Skeletal muscle tissue (tissue), 4 donors: ENCODE results near the gene FLT3. TPM values are rescaled to one million over a fixed set of nuclear protein-coding genes. Genes with fewer than 3 reads are reported as not detected.

Source experiments
- H3K27ac ChIP-seq: one replicate; pipeline ENCODE4 v1.7.0; 2013; ENCODE audit warnings: mild to moderate bottlenecking, low read depth, low read length, inconsistent platforms
- H3K27me3 ChIP-seq, 3 donors: one replicate each; pipeline ENCODE4 v1.7.0; 2013; ENCODE audit warnings: low read length in 3 of 3; ENCODE audit not compliant: control insufficient read depth in 3 of 3, insufficient read depth in 3 of 3
- H3K36me3 ChIP-seq, 3 donors: one replicate each; pipeline ENCODE4 v1.7.0; 2013; ENCODE audit warnings: low read length in 3 of 3; ENCODE audit not compliant: control insufficient read depth in 3 of 3, insufficient read depth in 3 of 3
- H3K4me1 ChIP-seq, 3 donors: one replicate each; pipeline ENCODE4 v1.7.0; 2013; ENCODE audit warnings: low read length in 3 of 3, mild to moderate bottlenecking in 3 of 3; ENCODE audit not compliant: control insufficient read depth in 3 of 3, insufficient read depth in 3 of 3
- H3K4me3 ChIP-seq, 3 donors: one replicate each; pipeline ENCODE4 v1.7.0; 2013; ENCODE audit warnings: low read length in 3 of 3
- H3K9ac ChIP-seq, 3 donors: one replicate each; pipeline ENCODE4 v1.7.0; 2013; ENCODE audit warnings: low read length in 3 of 3, mild to moderate bottlenecking in 3 of 3, moderate library complexity in 2 of 3, low read depth in 1 of 3
- H3K9me3 ChIP-seq, 3 donors: one replicate each; pipeline ENCODE4 v1.7.0; 2013; ENCODE audit warnings: low read length in 3 of 3; ENCODE audit not compliant: control insufficient read depth in 3 of 3
- total RNA-seq: library from RNA; depleted of rRNA; stranded (reverse); fragments of >200 nt; gene quantifications from one replicate; pipeline ENCODE4 v1.2.3, GENCODE V29; 2014
- donor health status: Osteomylitis.

FLT3 gene
- total RNA-seq, 1 donor from 2014 or later = 0.52 TPM

GRCh38 chr13:27976362-27977091 is 123.8 kb downstream of the FLT3 start:
- Histone ChIP-seq H3K27me3 (peaks cover 91 to 94% (median 91%) of the 10 kb centered on the region in 3 donors), H3K27ac (no peak overlapping the region), H3K36me3 (no peaks in the 10 kb centered on the region), H3K9me3 (no peaks in the 10 kb centered on the region), H3K4me3 (no peak overlapping the region), H3K9ac (no peak overlapping the region), H3K4me1 (peaks cover 3 to 16% (median 16%) of the 10 kb centered on the region in 3 donors)

DNA sequence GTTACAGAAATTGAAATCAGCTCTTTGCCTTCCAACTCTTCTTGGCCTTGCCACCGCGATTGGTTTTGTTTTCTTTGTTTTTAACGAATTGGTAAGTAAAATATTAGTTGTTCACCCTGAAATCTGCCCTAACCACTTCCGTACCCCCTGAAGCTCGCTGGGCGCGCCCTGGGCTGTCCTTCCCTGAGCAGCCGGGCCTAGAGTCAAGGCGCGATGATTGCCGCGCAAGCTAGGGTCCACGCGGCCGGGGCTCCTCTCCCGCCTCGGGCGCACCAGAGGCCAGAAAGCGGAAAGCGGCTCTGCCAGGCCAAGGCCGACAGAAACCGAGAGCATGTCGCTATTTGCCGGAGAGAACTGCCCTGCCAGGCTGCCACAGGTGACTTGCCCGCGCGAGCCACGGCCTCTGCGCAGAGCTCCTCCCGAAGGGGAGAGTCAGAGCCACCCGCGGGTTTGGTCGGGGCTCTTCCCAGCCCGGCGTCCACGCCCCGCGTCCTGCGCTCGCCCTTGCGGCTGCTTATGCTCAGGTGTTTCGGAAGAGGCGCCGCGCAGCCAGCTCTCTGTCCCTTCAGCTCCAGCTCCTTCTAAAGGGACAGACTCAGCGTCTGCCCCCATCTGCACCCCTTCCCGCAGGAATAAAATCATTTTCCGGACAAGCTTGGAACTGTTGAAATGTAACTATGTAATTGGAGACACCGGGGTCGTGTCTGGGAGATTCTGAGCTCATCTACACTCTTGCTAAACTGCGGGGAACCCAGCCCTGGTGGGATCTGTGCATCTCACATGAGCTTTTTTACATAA is 124.6 kb downstream of the FLT3 start:
- Histone ChIP-seq H3K27me3 (peaks cover 91 to 94% (median 91%) of the 10 kb centered on the region in 3 donors), H3K9me3 (no peaks in the 10 kb centered on the region), H3K27ac (no peak overlapping the region), H3K9ac (no peak overlapping the region), H3K36me3 (no peaks in the 10 kb centered on the region), H3K4me3 (no peak overlapping the region), H3K4me1 (peaks cover 3 to 16% (median 16%) of the 10 kb centered on the region in 3 donors)

- H3K36me3 ChIP-seq = no peaks in the 10 kb centered on the region
- H3K9ac ChIP-seq = no peak overlapping the region
These were observed 126.3 kb downstream of the FLT3 start for GRCh38 chr13:27973961-27974662.

GRCh38 chr13:27973291-27973690 is 127.1 kb downstream of the FLT3 start:
- H3K36me3 ChIP-seq = no peaks in the 10 kb centered on the region
- peaks cover 91 to 95% (median 93%) of the 10 kb centered on the region in 3 donors for H3K27me3 ChIP-seq
- H3K27ac ChIP-seq = no peak overlapping the region
- H3K4me3 ChIP-seq = no peak overlapping the region
- no peaks in the 10 kb centered on the region for H3K9me3 ChIP-seq
- no peak overlapping the region for H3K9ac ChIP-seq
- H3K4me1 ChIP-seq = peaks cover 6 to 12% (median 11%) of the 10 kb centered on the region in 3 donors

More at GRCh38 chr13:27973961-27974662, 126.3 kb downstream of the FLT3 start:
- H3K27me3 ChIP-seq = peaks cover 90 to 94% (median 91%) of the 10 kb centered on the region in 3 donors
- no peak overlapping the region for H3K4me3 ChIP-seq
- H3K4me1 ChIP-seq = peaks cover 1 to 7% (median 5%) of the 10 kb centered on the region in 3 donors
- no peak overlapping the region for H3K27ac ChIP-seq
- H3K9me3 ChIP-seq = no peaks in the 10 kb centered on the region

DNA sequence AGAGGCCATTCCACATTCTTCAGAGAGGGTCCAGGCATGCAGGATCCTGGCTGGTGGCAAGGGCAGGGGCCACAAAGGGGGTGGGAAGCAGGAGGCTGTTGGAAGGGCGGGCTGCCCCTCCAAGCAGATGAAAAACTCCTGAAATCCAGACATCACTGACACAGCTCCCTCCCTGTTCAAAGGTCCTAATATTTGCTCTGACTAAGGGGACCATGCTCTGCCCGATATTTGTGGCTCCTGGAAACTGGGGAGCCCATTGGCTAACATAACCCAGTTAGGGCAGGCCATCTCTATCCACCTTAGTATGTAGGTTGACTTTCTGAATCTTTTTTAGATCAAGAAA is 127.9 kb downstream of the FLT3 start:
- H3K27me3 ChIP-seq = peaks cover 92 to 95% (median 93%) of the 10 kb centered on the region in 3 donors
- H3K4me1 ChIP-seq = peaks cover 9 to 16% (median 11%) of the 10 kb centered on the region in 3 donors
- H3K27ac ChIP-seq = no peak overlapping the region
- no peaks in the 10 kb centered on the region for H3K36me3 ChIP-seq
- H3K9me3 ChIP-seq = no peaks in the 10 kb centered on the region
- no peak overlapping the region for H3K9ac ChIP-seq
- no peak overlapping the region for H3K4me3 ChIP-seq

DNA sequence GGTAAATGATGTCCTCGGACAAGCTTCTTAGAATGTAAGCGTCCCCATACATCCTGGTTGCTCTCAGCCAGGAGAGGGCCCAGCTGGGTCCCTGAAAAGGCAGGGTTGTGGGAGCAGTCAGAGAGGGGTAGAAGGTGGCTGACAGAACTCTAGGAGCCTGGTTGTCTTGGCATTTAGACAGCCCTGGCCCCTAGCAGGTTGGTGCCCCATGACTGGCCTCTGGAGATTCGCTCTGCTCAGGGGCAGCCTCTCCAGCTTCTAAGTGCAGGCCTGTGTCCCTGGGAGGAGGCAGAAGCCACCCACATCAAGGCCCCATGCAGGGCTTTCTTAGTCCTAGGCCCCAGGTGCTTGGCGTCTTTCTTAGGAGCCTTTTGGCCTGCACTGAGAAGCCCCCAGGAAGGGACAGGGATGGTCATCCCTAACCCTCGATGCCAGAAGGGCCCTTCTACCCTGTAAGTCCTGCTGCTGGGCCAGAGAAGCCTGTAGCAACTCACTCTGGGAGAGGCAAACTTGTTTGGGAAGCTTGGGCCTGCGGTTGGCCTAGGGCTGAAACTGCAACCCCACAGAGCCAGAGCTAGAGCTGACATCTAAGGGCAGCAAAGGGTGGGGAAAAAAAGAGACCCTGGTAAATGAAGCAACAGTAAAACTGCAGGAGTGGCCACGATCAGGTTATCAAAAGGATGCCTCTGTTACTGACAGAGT is 128.4 kb downstream of the FLT3 start:
- Histone ChIP-seq H3K27ac (no peak overlapping the region), H3K9me3 (no peaks in the 10 kb centered on the region), H3K4me3 (no peak overlapping the region), H3K27me3 (peaks cover 92 to 95% (median 94%) of the 10 kb centered on the region in 3 donors), H3K4me1 (peaks cover 9 to 17% (median 11%) of the 10 kb centered on the region in 3 donors), H3K36me3 (no peaks in the 10 kb centered on the region), H3K9ac (no peak overlapping the region)

GRCh38 chr13:27971236-27971645 is 129.1 kb downstream of the FLT3 start:
- H3K36me3 ChIP-seq = no peaks in the 10 kb centered on the region
- no peak overlapping the region for H3K4me3 ChIP-seq
- no peak overlapping the region for H3K27ac ChIP-seq
- no peak overlapping the region for H3K9ac ChIP-seq
- H3K9me3 ChIP-seq = no peaks in the 10 kb centered on the region
- peaks cover 9 to 17% (median 11%) of the 10 kb centered on the region in 3 donors for H3K4me1 ChIP-seq
- H3K27me3 ChIP-seq = peaks cover 91 to 95% (median 95%) of the 10 kb centered on the region in 3 donors

- no peaks in the 10 kb centered on the region for H3K9me3 ChIP-seq
- H3K4me3 ChIP-seq = no peak overlapping the region
- peaks cover 91 to 95% (median 95%) of the 10 kb centered on the region in 3 donors for H3K27me3 ChIP-seq
- H3K36me3 ChIP-seq = no peaks in the 10 kb centered on the region
- H3K9ac ChIP-seq = no peak overlapping the region
- peaks cover 9 to 13% (median 11%) of the 10 kb centered on the region in 3 donors for H3K4me1 ChIP-seq
- H3K27ac ChIP-seq = no peak overlapping the region
These were observed 129.8 kb downstream of the FLT3 start for GRCh38 chr13:27970382-27971235.

- Histone ChIP-seq H3K4me1 (peaks cover 9 to 11% (median 10%) of the 10 kb centered on the region in 3 donors), H3K9me3 (no peaks in the 10 kb centered on the region), H3K27me3 (peaks cover 93 to 96% (median 95%) of the 10 kb centered on the region in 3 donors), H3K36me3 (no peaks in the 10 kb centered on the region), H3K27ac (no peak overlapping the region), H3K9ac (no peak overlapping the region), H3K4me3 (no peak overlapping the region)
These were observed 130.5 kb downstream of the FLT3 start for GRCh38 chr13:27969866-27970229.
